Uterus (tissue), 2 donors: ENCODE results near the gene KIF1A.

Experiments
- CTCF ChIP-seq, 4 experiments: fragments of 200-600 bp in 2 of 4; fragments of 450-650 bp in 2 of 4; sonication (generic) in 2 of 4; IDR thresholded peaks; one replicate each; pipeline ENCODE4 v1.5.1; 2016 to 2019; ENCODE audit warnings: antibody characterized with exemption in 4 of 4, mild to moderate bottlenecking in 2 of 4, moderate library complexity in 1 of 4
- POLR2A ChIP-seq, 2 donors: fragments of 450-650 bp; IDR thresholded peaks; one replicate each; pipeline ENCODE4 v1.6.1; 2016; ENCODE audit warnings: antibody characterized with exemption in 2 of 2, mild to moderate bottlenecking in 1 of 2, moderate library complexity in 1 of 2

GRCh38 chr2:240788482-240788881 is 31.5 kb downstream of the KIF1A start:
- TF ChIP-seq CTCF (IDR thresholded peaks at IDR 0.05) (no peak), POLR2A (IDR thresholded peaks at IDR 0.05) (no peak)
